GM18951 (cell line): ENCODE measurements around the gene ATP1A2.
A peak's percentile ranks its signal among the peaks of the same experiment; 100 is the strongest.

Experiments used
- POLR2A ChIP-seq: IDR thresholded peaks from 4 replicates; pipeline ENCODE4 v1.6.1; 2011; ENCODE audit warnings: mild to moderate bottlenecking; ENCODE audit not compliant: insufficient read length, insufficient read depth; ENCODE audit errors: extremely low read depth
- in situ Hi-C: fragments of 300-500 bp; cut with MboI; formaldehyde crosslinking; loops from one replicate; pipeline ENCODE4 v1.12.0; 2022; ENCODE audit warnings: low sequenced_read_pairs, mixed read lengths, inconsistent platforms; ENCODE audit not compliant: unreplicated experiment

The ATP1A2 gene

DNA sequence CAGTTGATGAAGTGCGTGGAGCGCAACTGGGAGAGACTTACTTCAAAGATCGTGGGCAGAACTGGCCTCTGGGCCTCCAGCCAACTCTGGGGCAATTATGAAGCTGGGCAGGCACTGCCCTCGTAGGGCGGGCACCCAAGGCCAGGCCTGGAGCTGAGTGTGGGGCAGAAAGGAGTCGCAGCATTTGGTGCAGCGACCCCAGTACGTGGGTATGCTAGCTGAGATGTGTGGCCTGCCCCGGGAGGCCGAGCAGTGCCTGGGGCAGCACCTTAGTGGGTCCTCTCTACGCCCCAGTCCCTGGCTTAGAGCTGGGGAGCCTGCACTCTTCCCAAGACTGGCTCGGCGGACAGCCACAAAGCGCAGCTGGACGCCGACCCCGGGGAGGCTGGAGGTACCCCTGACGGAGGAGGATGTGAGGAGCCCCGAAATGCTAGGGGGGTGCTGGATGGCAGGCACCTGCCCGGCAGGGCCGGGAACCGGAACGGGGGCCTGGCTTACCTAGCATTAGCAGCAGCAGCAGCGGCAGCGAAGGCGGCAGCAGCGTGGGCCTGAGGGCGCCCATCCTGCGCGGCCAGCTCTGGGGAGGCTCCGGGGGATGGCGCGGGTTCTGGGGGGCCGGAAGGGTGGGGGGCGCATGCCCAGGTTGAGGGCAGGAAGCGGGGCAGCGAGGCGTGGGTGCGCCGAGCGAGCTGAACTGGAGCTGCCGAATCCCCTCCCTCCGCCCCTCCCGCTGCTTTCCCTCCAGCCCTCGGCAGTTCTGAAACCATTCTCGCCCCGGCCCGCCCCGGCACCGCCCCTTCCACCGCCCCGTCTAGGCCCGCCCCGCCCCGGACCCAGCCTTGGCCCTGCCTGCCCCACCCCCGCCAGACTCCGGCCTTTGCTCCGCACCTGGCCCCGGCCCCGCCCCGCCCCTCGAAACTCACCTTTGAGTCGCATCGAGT lies 17.4 kb upstream of the ATP1A2 start, which contains the start of gene IGSF8:
Gene IGSF8, minus strand, starts transcription at position 709 of the 941 bp plus-strand sequence. Its CDS starts 147 bp downstream, at position 562.
- TF ChIP-seq POLR2A, result peak; percentile 52
- in situ Hi-C loops, result loop anchor here (25.0 kb wide), 1 partner anchor 514 kb away; no protein-coding TSS in a partner anchor

DNA sequence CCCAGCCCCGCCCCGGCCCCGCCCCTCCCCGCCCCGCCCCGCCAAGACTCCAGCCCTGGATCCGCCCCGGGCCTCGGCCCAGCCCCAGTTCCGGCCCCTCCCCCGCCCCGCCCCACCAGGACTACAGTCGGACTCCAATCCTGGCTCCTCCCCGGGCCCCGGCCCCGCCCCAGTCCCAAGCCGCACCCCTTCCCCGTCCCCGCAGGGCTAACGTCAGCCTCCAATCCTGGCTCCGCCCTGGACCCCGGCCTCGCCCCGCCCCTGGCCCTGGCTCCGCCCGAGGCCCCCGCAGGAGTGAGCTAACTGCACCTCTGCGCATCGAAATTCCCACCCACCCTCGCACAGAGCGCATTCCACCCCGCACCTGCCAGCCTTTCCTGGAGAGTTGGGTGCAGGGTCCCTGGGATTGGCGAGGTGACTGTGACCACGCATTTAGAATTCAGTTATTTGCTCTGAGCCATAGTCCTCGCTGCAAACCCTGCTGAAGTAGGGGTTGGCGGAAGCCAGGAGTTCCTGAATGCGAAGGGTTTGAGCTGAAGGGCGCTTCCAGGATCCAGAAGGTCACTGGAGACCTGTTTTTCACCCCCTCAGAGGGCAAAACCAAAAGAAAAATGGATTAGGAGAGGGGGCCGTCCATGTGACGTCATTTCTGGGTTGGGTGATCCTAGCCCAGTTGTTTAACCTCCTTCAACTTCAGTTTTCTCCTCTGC lies 16.6 kb upstream of the ATP1A2 start:
- in situ Hi-C loops, result loop anchor here (25.0 kb wide), 1 partner anchor 513 kb away; no protein-coding TSS in a partner anchor

GRCh38 chr1:160099716-160100375 lies 15.7 kb upstream of the ATP1A2 start:
- TF ChIP-seq POLR2A, result no peak
- in situ Hi-C loops, result loop anchor here (25.0 kb wide), 1 partner anchor 512 kb away; no protein-coding TSS in a partner anchor

More for the DNA sequence above, 16.6 kb upstream of the ATP1A2 start:
- TF ChIP-seq POLR2A, result peak; percentile 44

- in situ Hi-C loops, result no loop called here
- TF ChIP-seq POLR2A, result no peak
These were observed 14.4 kb upstream of the ATP1A2 start for GRCh38 chr1:160101037-160101716.

DNA sequence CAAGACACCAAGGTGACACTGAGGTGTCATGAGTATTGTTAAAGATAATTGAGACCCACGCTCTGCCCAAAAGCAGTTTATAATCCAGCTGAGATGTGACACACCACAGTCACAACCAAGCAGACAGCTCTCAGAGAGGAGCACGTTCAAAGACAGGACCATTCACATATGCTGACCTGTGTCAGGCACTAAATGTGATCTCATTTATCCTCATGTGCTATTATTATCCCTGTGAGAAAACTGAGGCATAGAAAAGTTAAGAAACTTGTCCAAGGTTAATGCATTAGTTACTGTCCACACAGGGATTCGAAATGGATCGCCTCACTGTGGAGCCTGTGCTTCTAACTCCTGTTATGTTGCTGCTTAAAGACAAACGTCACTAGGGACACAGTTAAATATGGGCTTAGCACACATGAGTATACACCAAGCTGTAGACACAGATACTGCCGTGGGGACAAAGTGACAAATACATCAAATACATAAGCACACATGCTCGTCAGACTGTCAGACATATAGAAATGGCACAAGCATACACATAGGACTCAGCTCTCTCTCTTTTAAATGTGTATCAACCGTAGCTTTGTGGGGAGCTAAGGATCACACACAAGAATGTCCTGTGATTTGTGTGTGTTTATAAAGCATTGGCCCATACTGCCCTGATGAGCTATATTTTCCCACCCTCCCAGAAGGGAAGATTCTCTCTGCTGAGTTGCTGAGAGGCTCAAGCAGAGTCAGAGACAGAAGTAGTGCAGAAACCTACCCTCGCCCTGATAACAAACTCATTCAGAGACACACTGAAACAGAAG lies 13.6 kb upstream of the ATP1A2 start:
- in situ Hi-C loops, result no loop called here

DNA sequence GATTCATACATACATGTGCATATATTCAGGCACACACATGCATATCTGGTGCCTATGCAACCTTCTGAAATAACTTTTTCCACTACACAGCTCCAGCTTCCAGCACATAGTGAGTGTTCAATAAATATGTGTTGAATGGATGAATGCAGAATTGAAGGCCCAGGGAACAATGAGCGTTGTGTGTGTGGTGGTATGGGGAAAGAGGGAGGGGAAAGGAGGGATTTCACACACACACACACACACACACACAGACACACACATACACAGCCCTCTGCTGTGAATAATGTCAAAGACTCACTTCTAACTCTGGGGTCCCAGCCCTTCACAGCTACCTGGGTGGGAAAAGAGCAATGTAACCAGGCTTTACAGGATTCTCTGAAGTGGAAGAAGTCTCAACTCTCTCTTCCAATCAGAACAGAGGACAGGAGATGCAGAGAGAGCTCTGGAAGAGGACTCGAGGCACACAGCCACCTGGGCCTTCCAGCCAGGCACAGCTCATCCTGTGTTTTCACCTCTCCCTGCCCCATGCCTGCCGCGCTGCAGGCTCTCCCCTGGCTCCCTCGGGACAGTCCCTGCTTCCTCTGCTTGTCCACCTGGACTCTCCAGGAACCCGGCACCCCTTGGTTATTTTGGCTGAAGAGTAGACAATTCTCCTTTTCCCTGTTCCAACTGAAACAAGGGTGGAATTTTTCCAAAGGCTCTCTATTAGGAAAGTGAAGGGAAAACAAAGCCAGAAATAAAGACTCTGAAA lies 11.7 kb upstream of the ATP1A2 start:
- in situ Hi-C loops, result no loop called here
- no peak for TF ChIP-seq POLR2A

More for the DNA sequence above, 13.6 kb upstream of the ATP1A2 start:
- no peak for TF ChIP-seq POLR2A

- no peak for TF ChIP-seq POLR2A
- in situ Hi-C loops, result no loop called here
These were observed 11.1 kb upstream of the ATP1A2 start for GRCh38 chr1:160104486-160104885.

- no peak for TF ChIP-seq POLR2A
- in situ Hi-C loops, result no loop called here
These were observed 10.4 kb upstream of the ATP1A2 start for GRCh38 chr1:160105155-160105554.

- no peak for TF ChIP-seq POLR2A
- in situ Hi-C loops, result no loop called here
These were observed 8.0 kb upstream of the ATP1A2 start for GRCh38 chr1:160107512-160107911.

- in situ Hi-C loops, result no loop called here
- TF ChIP-seq POLR2A, result no peak
These were observed 6.5 kb upstream of the ATP1A2 start for GRCh38 chr1:160108888-160109662.

DNA sequence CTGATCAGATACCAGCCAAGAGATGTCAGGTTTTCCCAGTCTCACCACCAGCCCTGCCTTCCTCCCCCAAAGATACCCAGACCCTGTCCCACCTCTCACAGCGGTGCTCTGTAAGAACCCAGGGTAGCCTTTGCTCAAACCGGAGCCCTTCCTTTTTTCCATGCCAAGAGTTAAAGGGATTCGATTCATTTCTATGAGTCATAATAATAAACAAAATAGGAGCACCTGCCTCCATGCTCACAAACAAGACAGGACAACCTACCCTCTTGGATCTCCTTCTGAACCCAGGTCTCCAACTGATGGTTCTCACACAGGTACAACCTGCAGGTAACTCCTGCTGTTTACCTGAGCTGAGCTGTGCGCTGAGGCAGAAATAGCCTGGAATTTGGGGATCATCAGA lies 5.9 kb upstream of the ATP1A2 start:
- no peak for TF ChIP-seq POLR2A
- in situ Hi-C loops, result loop anchor here (10.0 kb wide), 1 partner anchor 135 kb away; no protein-coding TSS in a partner anchor

- in situ Hi-C loops, result loop anchor here (10.0 kb wide), 1 partner anchor 133 kb away; no protein-coding TSS in a partner anchor
These were observed 4.1 kb upstream of the ATP1A2 start for GRCh38 chr1:160111462-160111861.
